NCI-H128 (cell line): ENCODE results near the gene CYP2C9.
"Not testable (repeated sequence)": the region's sequence is repeated elsewhere in the genome, so short reads cannot be mapped to it uniquely, and the experiment has no call there.

Experiments
- DNase-seq: peaks from one replicate; lab custom pipeline; 2025; ENCODE audit not compliant: unreplicated experiment; lab: John Stamatoyannopoulos, UW

The CYP2C9 gene

GRCh38 chr10:94938383-94938782, at the start of gene CYP2C9:
Gene CYP2C9 (plus strand): TSS chr10:94938658. CDS start chr10:94938683, 25 bp downstream.
- no peak for DNase-seq

- DNase-seq: no peak
These were observed 49.3 kb upstream of the CYP2C9 start for GRCh38 chr10:94889123-94889522.

- no peak for DNase-seq
These were observed 48.0 kb upstream of the CYP2C9 start for GRCh38 chr10:94890264-94891022.

- DNase-seq: not testable (repeated sequence)
These were observed 40.0 kb upstream of the CYP2C9 start for GRCh38 chr10:94898414-94898813.

- no peak for DNase-seq
These were observed 36.4 kb upstream of the CYP2C9 start for GRCh38 chr10:94902080-94902479.

- DNase-seq: no peak
These were observed 35.9 kb upstream of the CYP2C9 start for GRCh38 chr10:94902570-94902969.

- not testable (repeated sequence) for DNase-seq
These were observed 33.8 kb upstream of the CYP2C9 start for GRCh38 chr10:94904506-94905148.

GRCh38 chr10:94916423-94916822, 22.0 kb upstream of the CYP2C9 start:
- DNase-seq: no peak

GRCh38 chr10:94936721-94937120, 1.7 kb upstream of the CYP2C9 start:
- DNase-seq: no peak

- DNase-seq: not testable (repeated sequence)
These were observed 5.1 kb downstream of the CYP2C9 start for GRCh38 chr10:94943432-94944103.

GRCh38 chr10:94946181-94946580, 7.7 kb downstream of the CYP2C9 start:
- DNase-seq: not testable (repeated sequence)

GRCh38 chr10:94963901-94964300, 25.4 kb downstream of the CYP2C9 start:
- DNase-seq: no peak

GRCh38 chr10:94983555-94983954, 45.1 kb downstream of the CYP2C9 start:
- DNase-seq: no peak

- no peak for DNase-seq
These were observed 50.7 kb downstream of the CYP2C9 start for GRCh38 chr10:94989192-94989591.

GRCh38 chr10:94991243-94991888, 52.9 kb downstream of the CYP2C9 start:
- no peak for DNase-seq

- DNase-seq: no peak
These were observed 54.4 kb downstream of the CYP2C9 start for GRCh38 chr10:94992811-94993210.

- no peak for DNase-seq
These were observed 59.3 kb downstream of the CYP2C9 start for GRCh38 chr10:94997741-94998174.

- no peak for DNase-seq
These were observed 88.0 kb downstream of the CYP2C9 start for GRCh38 chr10:95026461-95026860.

GRCh38 chr10:95031656-95032055, 93.2 kb downstream of the CYP2C9 start:
- no peak for DNase-seq

- DNase-seq: no peak
These were observed 95.9 kb downstream of the CYP2C9 start for GRCh38 chr10:95034401-95034800.
